ENCODE results near the gene SPTB.
A peak's percentile ranks its signal among the peaks of the same experiment; 100 is the strongest.

The SPTB gene

DNA sequence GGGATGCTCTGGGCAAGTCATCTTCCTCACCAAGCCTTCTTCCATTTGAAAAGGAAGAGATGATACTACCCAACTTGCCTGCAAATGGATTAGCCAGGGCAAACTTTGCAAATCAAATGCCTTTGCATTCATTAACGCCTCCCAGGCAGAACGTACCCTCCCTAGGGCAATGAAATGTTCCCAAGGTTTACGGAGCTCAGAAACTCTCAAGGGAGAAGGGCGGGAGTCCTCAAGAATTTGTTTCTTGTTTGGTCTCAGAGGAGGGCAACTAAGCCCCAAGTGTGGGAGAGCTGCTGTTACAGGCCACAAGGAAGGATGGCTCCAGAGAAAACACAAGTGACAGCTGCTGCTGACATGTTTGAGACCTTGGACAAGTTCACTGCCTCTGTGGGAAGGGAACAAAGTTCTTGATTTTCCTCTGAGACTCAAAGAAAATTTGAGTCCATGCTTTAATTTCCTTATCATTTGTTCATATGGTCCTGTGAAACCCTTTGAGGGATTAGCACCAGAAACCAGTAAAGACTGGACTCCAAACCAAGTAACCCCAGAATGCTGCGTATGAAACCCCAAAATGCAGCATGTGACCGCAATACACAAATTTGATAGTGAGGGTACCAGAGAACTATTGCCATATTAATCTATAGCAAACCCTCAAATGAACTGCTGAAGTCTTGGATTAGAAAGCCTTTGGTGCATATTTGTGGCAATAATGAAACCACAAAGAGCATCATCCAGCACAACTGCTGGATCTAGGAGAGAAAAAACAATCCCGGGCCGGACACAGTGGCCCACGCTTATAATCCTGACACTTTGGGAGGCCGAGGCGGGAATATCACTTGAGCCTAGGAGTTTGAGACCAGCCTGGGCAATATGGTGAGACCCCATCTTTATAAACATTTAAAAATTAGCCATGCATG lies 22.9 kb downstream of the SPTB start:
- intact Hi-C loops (cut with DNase I): no loop called here
- no peak for DNase-seq

DNA sequence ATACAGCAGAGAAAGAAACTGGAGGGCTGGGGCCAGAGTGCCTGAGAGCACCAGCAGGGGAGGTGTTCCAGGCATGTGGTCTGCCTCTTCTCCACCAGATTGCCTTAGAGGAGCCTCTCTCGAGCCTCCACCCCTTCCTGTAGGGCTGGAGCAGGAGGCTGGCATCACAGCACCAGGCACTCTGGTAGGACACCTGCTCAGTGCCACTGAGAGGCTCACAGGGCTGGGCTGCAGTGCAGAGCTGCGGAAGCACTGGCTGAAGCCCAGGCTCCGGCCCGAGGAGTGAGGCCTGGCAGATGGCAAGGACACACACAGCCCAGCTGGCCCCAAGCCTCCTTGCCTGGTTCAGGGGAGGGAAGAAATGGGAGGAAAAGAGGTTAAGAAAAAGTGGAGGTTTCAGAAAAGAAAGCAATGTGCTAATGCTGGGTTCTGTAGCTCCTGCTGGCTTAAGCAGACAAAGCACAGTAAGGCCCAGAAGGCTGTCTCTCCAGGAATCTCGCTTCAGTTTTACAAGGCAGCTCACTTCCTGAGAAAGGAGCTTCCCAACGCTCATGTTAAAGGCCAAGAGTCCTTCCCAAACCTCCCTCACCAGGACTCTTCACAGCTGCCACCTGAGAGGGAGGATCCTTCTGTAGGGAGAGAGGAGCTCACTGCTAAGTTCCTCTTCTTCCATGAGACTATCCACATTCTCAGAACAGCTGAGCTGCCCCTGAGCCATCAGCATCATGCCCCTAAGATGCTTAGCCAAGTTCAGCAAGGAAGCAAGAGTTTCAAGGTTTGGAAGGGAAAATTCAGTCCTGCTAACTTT lies 23.8 kb downstream of the SPTB start:
- intact Hi-C loops (cut with DNase I): no loop called here
- DNase-seq: peak in 1 of 10 donors; percentile 80

DNA sequence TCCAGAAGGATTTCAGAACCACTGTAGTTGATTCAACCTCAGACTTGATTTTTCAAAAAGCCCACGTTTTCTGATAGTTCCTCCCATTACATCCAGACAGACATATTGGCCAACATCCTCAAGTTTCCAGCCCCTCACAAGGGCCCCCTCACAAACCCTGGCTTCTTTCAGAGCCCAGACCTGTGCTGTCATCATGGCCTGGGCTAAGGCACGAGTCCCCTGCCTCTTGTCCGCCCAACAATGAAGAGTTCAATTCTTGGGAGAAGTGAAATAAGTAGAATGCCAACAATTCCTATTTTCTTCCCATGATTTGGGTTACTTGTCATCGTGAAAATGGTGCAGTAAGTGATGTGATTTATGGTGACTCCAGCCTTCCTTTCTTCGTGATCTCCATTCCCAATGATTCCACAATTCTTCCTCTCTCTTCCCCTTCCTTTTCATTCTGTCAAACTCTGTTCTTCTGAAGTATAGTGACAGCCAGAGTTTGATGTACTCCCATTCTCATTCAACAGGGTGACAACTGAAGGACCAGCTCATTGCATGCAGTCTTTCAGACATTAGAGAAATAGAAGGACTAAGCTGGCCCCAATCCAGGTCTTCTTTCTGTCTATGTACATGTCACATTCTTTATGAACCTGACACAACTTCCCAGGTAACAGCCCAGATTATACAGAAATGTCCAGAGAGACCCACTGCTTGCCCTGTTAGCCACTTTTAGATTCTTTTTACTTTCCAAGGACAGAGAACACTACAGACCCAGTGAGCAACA lies 29.2 kb downstream of the SPTB start:
- intact Hi-C loops (cut with DNase I): no loop called here
- DNase-seq: no peak

DNA sequence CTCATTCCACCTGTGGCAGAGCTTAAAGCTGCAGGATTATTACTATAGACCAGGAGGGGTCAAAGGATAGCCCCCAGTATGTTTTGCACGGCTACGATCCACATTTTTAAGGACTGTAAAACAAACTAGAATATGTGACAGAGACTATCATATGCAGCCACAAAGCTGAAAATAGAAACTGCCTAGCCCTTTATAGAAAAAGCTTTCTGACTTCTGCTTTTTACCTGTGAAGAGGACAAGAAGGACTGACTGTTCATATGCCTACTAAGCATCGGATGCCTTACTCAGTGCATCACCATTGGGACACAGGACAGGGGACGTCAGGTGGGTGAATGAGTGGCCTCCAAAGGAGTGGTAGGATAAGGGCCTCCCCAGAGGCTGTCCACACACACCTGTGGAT lies 29.8 kb downstream of the SPTB start:
- intact Hi-C loops (cut with DNase I): no loop called here
- DNase-seq: no peak

DNA sequence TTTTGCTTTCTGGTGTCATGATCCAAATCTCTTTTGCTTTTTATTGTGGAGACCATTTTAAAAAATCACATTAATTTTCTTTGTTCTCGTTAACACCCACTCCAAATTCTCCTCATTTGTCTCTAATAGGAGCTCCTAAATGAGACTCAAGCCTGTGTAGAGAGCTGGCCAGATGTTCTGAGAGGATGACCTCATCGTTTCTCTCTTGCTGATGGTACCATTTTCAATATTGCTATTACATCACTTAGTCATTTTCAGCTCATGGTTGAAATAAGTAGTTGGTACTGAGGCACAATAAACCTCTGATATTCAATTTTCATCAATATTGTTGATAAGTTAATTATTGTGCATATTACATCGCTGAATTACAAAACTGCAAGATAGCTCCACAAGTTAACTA lies 31.5 kb downstream of the SPTB start:
- intact Hi-C loops (cut with DNase I): no loop called here
- no peak for DNase-seq

DNA sequence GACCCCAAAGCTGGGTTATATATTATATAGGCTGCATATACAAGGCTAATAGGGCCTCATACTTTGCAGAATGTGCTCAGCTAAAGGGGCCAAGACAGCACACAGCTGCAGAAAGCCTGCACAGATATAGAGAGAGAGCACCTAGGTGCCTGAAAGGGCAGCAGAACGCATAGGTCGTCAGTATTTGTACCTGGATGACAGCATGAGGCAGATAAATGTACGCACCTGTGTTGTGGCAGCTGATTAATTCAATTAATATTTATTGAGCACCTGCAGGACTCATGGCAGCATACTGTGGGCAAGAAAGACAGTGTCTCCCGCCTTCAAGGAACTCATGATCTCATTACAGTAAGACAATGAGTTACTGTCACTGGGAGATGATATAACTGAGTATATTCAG lies 33.4 kb downstream of the SPTB start:
- no peak for DNase-seq
- intact Hi-C loops (cut with DNase I): no loop called here

DNA sequence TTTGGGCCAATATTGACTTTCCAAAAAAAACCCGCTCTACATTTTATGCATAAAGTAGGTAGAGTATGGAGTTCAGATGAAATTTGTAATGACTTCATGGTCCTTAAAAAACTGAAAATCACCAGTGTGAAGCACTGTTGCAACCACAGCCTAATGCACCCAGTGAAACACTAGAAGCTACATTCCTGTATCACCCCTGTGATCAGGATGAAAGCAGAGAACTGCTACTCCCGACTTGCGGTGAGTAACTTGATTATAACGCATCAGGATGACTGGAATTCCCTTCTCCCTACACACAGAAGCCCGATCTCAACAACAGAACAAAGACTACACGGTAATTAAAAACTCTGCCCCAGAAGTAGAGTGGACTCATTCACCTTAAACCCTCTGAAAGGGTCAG lies 33.8 kb downstream of the SPTB start:
- DNase-seq: no peak
- intact Hi-C loops (cut with DNase I): no loop called here

DNA sequence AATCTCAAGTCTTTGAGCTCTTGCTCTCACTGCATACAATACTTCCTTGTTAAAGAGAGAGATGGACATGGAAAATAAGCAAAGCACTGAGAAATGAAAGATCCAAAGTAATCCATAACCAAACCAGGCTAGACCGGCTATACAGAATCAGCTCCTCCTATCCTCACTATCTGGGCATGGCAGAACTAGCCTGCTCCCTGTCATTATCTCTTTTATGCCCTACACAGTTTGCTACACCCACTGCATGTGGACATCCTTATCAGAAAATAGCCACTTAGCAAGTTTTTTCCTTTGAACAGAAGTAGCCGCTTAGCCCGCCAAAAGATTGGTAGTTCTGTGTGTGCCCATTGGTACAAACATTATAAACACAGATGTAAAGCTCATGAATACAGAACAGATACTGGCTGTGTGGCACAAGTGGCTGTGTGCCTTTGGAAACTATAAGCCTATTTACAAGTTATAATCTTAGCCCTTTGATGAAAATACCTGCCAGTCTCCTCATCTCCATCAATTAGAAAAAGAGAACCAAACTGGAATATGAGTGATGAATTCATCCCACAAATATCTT lies 34.7 kb downstream of the SPTB start:
- intact Hi-C loops (cut with DNase I): no loop called here

DNA sequence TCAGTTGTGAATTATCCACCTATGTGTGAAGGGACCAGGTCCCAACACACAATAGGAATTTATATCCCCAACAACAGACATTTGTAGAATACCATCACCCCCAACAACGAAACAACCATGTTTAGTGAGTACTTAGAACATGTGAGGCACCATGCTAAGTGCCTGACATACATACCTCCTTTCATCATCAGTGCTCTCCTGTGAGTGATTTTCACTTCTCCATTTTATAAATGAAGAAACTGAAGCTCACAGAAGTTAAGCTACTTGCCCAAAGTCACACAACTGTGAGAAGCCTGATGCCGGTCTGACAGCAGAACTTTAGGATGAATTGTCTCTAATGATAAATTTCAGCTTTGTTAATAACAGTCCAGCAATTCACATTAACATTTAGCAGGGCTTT lies 35.4 kb downstream of the SPTB start:
- intact Hi-C loops (cut with DNase I): no loop called here

More for the DNA sequence above, 34.7 kb downstream of the SPTB start:
- DNase-seq: no peak

DNA sequence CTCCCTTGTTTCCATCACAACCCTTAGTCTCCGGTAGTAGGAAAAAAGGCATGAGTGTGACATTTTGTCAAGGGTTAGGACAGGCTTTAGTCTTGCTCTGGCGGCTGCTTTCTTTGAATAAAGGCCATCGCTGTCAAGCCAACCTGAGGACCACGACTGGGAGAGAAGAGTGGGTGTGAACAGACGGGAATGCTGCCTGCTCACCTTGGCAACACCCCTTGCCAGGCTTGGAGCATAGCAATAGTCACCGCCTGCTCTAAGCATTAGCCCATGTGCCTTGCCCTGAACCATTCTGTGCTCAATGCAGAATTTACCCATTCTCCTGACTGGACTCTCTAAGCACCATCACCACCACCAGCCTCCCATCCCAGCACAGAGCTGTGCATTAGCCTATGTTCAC lies 36.2 kb downstream of the SPTB start:
- DNase-seq: peak in 1 of 10 donors; percentile 52
- intact Hi-C loops (cut with DNase I): no loop called here

More for the DNA sequence above, 35.4 kb downstream of the SPTB start:
- no peak for DNase-seq

DNA sequence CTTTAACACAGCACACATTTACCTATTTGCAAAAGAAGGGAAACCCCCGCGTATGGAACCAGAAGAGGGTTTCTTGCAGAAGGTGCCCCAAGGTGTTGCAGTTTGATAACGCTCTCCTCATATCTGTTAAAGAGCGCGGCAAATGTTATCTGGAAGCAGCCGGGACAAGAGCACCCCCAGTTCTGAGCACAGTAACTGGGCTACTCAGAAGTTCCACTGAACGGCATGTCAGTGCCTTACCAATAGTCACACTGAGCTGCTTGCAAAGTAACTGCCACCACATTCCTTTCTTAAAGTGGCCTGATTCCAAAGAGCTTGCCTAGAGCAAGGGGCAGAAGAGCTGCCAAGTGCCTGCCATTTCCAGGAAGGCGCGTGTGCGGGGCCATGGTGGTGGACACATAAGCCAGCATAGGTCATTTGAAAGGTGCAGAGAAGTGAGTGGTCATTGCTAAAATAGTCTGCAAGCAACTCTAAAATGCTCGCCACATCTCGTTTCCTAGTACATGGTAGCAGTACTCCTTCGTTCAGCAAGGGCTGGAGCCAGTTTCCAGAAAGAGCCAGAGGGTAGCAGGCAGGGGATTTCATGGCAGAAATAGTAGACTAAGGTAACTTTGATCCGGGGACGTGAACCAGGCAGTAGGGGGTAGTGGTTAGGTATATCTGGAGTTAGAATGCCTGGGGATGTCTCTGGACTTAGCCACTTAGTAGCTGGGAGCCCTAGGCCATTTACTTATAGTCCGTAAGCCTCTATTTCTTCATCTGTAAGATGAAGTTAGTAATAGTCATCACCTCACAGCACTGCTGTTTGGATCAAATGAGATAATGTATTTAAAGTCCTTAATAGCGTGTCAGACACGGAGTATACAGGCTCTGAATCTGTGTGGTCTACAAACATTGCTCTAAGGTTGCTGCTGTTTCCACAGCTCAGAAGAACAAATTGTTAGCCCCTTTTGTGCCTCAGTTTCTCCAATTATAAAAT lies 37.6 kb downstream of the SPTB start:
- intact Hi-C loops (cut with DNase I): no loop called here
- no peak for DNase-seq

DNA sequence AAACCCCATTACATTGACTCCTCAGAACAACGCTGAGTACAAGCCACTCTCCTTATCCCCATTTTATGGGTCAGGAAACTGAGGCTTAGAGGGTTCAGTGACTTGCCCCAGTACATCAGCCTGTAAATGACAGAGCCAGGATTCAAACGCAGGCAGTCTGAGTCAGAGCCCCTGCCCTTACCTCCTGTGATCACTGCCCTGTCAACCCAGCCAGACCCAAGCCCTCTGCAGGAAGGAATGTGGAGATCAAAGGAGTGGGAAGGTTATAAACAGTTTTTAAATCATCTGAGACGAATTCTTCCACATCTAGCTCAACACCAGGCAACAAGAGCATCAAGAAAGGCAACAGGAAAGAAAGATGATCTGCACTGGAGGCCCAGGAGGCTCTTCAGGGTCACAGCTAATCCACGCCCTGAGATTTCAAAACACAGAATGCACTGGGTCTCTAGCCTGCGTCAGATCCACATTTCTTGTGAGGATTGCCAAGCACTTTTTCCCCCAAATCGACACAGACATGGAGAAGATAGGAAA lies 38.5 kb downstream of the SPTB start:
- no peak for DNase-seq
- intact Hi-C loops (cut with DNase I): no loop called here

DNA sequence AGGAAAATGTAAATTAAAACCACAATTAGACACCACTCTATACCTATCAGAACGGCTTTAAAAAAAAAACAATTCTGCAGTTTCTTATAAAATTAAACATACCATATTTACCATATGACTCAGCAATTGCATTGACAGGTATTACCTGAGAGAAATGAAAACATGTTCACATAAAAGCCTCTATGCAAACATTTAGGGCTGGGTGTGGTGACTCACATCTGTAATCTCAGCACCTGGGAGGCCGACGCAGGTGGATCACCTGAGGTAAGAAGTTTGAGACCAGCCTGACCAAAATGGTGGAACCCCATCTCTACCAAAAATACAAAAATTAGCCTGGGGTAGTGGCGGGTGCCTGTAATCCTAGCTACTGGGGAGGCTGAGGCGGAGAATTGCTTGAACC lies 41.1 kb downstream of the SPTB start:
- no peak for DNase-seq
- intact Hi-C loops (cut with DNase I): no loop called here

DNA sequence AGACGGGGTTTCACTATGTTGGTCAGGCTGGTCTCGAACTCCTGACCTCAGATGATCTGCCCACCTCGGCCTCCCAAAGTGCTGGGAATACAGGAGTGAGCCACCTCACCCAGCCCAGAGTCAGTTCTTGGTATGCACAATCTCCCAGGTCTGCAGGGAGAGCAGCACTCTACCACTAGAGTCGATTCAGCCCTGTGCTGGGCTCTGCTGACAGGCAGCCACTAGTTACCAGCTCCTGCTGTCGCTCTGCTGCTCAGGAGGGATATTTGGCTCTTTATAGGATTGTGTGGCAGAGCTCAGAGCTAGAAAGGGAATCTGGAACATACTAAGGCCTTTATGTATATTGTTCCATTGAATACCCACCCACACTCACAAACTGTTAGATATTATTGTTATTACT lies 44.3 kb downstream of the SPTB start:
- DNase-seq: no peak
- intact Hi-C loops (cut with DNase I): no loop called here

DNA sequence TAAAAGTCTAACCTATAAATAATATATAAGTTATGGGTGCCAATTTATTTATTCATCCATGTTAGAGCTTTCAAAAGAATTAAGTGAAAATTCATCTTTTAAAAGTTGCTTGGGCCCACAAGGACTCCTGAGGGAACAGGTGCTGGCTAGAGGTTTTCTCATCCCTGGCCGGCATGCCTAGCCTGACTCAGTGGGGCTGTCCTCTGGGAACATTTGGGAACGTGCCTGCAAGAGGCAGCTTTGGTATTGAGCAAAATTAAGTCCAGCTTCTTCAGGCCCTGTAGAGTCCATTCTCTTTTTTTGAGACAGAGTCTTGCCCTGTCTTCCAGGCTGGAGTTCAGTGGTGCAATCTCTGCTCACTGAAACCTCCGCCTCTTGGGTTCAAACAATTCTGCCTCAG lies 44.7 kb downstream of the SPTB start:
- intact Hi-C loops (cut with DNase I): no loop called here
- peak in 1 of 10 donors; percentile 49 for DNase-seq

DNA sequence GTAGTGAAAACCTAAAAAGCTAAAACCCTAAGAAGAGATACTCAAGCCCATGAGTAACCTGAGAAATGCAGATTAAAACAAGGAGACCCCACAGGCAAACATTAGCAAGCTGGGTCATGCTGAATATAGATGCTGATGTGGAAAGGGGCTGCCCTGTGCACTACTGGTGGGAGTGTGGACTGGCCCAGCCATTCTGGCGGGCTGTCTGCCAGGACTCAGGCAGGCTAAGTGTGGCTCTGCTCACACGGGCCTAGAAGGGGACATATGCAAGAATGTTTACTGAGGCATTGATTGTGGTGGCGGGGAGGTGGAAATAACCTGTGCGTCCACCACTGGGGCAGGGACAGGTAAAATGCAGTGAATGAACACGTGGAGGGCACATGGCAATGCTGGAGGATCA lies 48.3 kb downstream of the SPTB start:
- intact Hi-C loops (cut with DNase I): no loop called here

DNA sequence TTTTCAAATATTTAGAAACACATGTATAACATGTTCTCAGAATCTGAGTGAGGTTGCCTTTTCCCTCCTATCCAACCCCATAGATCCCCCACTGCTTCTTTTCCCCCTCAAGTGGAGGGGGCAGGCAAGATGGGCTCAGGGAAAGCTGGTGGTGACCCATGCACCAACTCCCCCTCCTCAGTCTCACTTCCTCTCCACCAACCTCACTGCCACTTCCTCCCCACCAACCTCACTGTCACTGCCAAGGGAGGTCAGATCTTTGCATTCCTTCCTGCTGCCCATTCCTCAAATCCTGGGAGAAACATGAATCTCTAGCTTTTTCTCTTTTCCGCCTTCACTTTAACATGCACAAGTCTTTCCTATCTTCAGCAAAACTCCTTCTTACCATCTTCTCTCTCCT lies 48.7 kb downstream of the SPTB start:
- DNase-seq: no peak
- intact Hi-C loops (cut with DNase I): no loop called here

More for the DNA sequence above, 48.3 kb downstream of the SPTB start:
- DNase-seq: no peak

DNA sequence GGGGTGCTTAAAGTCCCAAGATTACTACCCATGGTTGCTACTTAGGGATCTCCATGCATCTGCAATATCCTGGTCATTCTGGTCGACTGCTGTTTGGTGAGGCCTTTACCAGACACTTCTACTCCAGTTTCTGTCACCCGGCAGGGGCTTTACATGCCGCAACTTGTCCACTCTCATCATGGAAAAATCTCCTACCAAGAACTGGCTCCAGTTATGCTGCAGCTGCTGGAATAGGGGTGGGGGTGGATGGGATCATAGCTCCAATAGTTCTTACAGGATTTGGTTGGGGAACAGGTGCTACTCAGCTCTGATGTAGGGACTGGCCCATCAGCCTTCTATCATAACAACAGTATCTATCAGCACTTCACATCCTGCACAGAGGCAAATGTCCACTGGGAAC lies 51.6 kb downstream of the SPTB start:
- no peak for DNase-seq
- intact Hi-C loops (cut with DNase I): no loop called here

DNA sequence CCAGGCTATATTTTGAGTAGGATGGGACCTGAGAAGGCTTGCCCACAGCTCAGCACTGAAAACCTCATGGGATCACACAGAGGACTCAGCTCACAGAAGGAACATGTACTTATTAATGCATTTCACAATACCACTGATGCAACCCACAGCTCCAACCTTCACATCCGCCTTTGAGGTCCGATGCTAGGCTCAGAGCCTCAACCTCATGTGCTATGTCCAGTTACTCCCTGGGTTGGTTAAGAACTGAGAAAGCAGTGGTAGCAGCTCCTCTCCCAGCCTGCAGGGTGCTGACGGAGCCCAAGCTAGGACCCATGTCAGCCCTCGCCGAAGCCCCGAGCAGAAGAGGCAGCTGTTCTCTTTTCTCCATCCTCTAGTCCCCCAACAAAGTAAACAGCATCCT lies 52.9 kb downstream of the SPTB start:
- no peak for DNase-seq
- intact Hi-C loops (cut with DNase I): no loop called here
